ENCODE data around the gene CDC34. TPM values are rescaled to one million over a fixed set of nuclear protein-coding genes. Genes with fewer than 3 reads are reported as not detected.

Gene CDC34
- total and polyA plus RNA-seq, 12 donors, result 70.2 to 162 (median 77.5) TPM

DNA sequence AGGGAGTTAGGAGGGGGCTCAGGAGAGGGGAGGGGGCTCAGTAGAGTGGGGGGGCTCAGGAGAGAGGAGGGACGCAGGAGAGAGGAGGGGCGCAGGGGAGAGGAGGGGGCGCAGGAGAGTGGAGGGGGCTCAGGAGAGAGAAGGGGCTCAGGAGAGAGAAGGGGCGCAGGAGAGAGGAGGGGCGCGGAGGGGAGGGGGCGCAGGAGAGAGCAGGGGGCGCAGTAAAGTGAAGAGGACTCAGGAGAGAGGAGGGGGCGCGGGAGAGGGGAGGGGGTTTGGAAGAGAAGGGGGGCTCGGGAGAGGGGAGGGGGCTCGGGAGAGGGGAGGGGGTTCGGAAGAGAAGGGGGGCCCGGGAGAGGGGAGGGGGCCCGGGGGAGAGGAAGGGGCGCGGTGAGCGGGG lies 34.6 kb upstream of the CDC34 start:
- Histone ChIP-seq H3K4me3 (no peak overlapping the region), H3K27ac (no peak overlapping the region), H3K27me3 (peaks cover 12 to 50% (median 37%) of the 10 kb centered on the region in 7 donors), H3K36me3 (no peaks in the 10 kb centered on the region), H3K4me1 (peaks cover 4 to 30% (median 12%) of the 10 kb centered on the region in 9 donors), H3K9me3 (no peaks in the 10 kb centered on the region)
- intact Hi-C loops (cut with DNase I), result no loop called here
- ATAC-seq (no peak), DNase-seq (no peak)
- 10 to 11% methylated on average over 14 to 16 of the region's 18 CpGs for WGBS, 2 donors
- no peak for TF ChIP-seq CTCF (IDR thresholded peaks at IDR 0.05)

DNA sequence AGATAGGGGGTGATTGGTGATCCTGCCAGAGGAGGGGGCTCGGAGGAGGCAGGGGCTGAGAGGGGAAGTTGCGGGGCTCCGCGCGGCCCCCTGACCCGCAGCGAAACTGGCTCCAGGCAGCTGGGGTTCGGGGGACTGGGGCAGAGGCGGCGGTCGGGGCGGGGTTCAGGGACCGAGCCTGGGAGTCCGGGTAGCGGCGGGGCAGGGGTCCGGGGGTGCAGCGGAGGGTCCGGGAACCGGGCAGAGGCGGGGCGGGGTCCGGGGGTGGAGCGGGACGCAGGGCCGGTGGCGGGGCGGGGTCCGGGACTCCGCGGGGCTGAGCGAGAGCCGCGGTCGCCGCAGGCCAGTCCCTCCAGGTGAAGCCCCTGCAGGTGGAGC lies 34.1 kb upstream of the CDC34 start:
- peaks cover 4 to 30% (median 12%) of the 10 kb centered on the region in 9 donors for H3K4me1 ChIP-seq
- H3K4me3 ChIP-seq, result peak overlapping the region in 4 of 10 donors; percentile 18 to 29 (median 20)
- intact Hi-C loops (cut with DNase I), result no loop called here
- H3K36me3 ChIP-seq, result no peaks in the 10 kb centered on the region
- no peak for ATAC-seq
- WGBS, 2 donors, result 0 to 2% methylated on average over 11 to 36 of the region's 36 CpGs
- H3K27ac ChIP-seq, result no peak overlapping the region
- peaks cover 12 to 50% (median 37%) of the 10 kb centered on the region in 7 donors for H3K27me3 ChIP-seq
- DNase-seq, result no peak
- no peak for TF ChIP-seq CTCF (IDR thresholded peaks at IDR 0.05)
- H3K9me3 ChIP-seq, result peaks cover 0 to 4% (median 0%) of the 10 kb centered on the region in 11 donors

GRCh38 chr19:497869-498510 lies 33.6 kb upstream of the CDC34 start:
- ATAC-seq (no peak), DNase-seq (no peak)
- WGBS, 2 donors, result 5 to 8% methylated on average over 45 to 50 of the region's 50 CpGs

DNA sequence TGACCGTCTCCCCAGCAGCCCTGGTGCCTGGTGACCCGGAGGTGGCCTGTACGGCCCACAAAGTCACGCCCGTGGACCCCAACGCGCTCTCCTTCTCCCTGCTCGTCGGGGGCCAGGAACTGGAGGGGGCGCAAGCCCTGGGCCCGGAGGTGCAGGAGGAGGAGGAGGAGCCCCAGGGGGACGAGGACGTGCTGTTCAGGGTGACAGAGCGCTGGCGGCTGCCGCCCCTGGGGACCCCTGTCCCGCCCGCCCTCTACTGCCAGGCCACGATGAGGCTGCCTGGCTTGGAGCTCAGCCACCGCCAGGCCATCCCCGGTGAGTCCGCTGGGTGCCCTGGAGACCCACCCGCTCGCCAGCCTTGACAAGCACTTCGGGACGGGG lies 33.1 kb upstream of the CDC34 start:
- Histone ChIP-seq H3K36me3 (no peaks in the 10 kb centered on the region), H3K9me3 (peaks cover 0 to 7% (median 0%) of the 10 kb centered on the region in 11 donors), H3K4me3 (peak overlapping the region in 1 of 10 donors; percentile 19), H3K27me3 (peaks cover 12 to 50% (median 37%) of the 10 kb centered on the region in 7 donors), H3K27ac (no peak overlapping the region), H3K4me1 (peaks cover 4 to 29% (median 12%) of the 10 kb centered on the region in 9 donors)
- WGBS, 2 donors, result 16 to 22% methylated on average over 25 to 26 of the region's 26 CpGs
- ATAC-seq (no peak), DNase-seq (no peak)
- no peak for TF ChIP-seq CTCF (IDR thresholded peaks at IDR 0.05)
- intact Hi-C loops (cut with DNase I), result no loop called here

More at GRCh38 chr19:497869-498510, 33.6 kb upstream of the CDC34 start:
- intact Hi-C loops (cut with DNase I), result no loop called here
- no peak for TF ChIP-seq CTCF (IDR thresholded peaks at IDR 0.05)
- Histone ChIP-seq H3K4me3 (peak overlapping the region in 4 of 10 donors; percentile 18 to 29 (median 20)), H3K27me3 (peaks cover 12 to 50% (median 37%) of the 10 kb centered on the region in 7 donors), H3K27ac (no peak overlapping the region), H3K36me3 (no peaks in the 10 kb centered on the region), H3K4me1 (peaks cover 4 to 30% (median 12%) of the 10 kb centered on the region in 9 donors), H3K9me3 (peaks cover 0 to 7% (median 0%) of the 10 kb centered on the region in 11 donors)
